WTC11 (cell line): ENCODE data around the gene NAXE. TPM values are rescaled to one million over a fixed set of nuclear protein-coding genes. Genes with fewer than 3 reads are reported as not detected.

ENCODE experiments used
- ATAC-seq: fragments of 200-7000 bp; cut with Tn5 transposase; 2 replicates; pipeline ENCODE4 v1.10.0; 2021; ENCODE audit warnings: mild to moderate bottlenecking, moderate library complexity
- CTCF ChIA-PET: fragments of 300-600 bp; sonication (Branson Sonifier 250); formaldehyde crosslinking; loops from one replicate; lab custom pipeline; 2021; ENCODE audit warnings: antibody characterized with exemption; lab: Charles Lee
- POLR2A ChIA-PET: fragments of 350-600 bp; sonication (Branson Sonifier 250); formaldehyde crosslinking; loops from one replicate; lab custom pipeline; 2021; ENCODE audit warnings: antibody characterized with exemption; lab: Charles Lee
- DNase-seq: peaks from one replicate; pipeline ENCODE4 v3.0.0; 2021; ENCODE audit warnings: low spot score
- H3K27ac Mint-ChIP-seq: 2 replicates; pipeline ENCODE4 v1.8.0; 2021; ENCODE audit warnings: mixed read lengths
- H3K27me3 Mint-ChIP-seq: 2 replicates; pipeline ENCODE4 v1.8.0; 2021; ENCODE audit warnings: low read depth, mild to moderate bottlenecking, moderate library complexity, mixed read lengths
- H3K36me3 Mint-ChIP-seq: 2 replicates; pipeline ENCODE4 v1.8.0; 2021; ENCODE audit warnings: mixed read lengths
- H3K4me1 Mint-ChIP-seq: 2 replicates; pipeline ENCODE4 v1.8.0; 2022; ENCODE audit warnings: mixed read lengths
- H3K4me3 Mint-ChIP-seq: 2 replicates; pipeline ENCODE4 v1.8.0; 2021; ENCODE audit warnings: mild to moderate bottlenecking, moderate library complexity, mixed read lengths
- H3K9me3 Mint-ChIP-seq: 2 replicates; pipeline ENCODE4 v1.8.0; 2021; ENCODE audit warnings: mixed read lengths
- FOXJ3 ChIP-seq: sonication (generic); formaldehyde crosslinking; IDR thresholded peaks from 2 replicates; pipeline ENCODE4 v1.9.0; 2021; ENCODE audit warnings: missing genetic modification reagents, mild to moderate bottlenecking, borderline replicate concordance
- FOXP1 ChIP-seq: sonication (generic); formaldehyde crosslinking; IDR thresholded peaks from 2 replicates; pipeline ENCODE4 v1.8.0; 2022; ENCODE audit warnings: missing genetic modification reagents, mild to moderate bottlenecking, moderate library complexity, borderline replicate concordance
- NR1H2 ChIP-seq: sonication (generic); formaldehyde crosslinking; IDR thresholded peaks from 2 replicates; pipeline ENCODE4 v1.9.0; 2021; ENCODE audit warnings: mild to moderate bottlenecking, moderate library complexity, missing genetic modification reagents
- total RNA-seq: library from RNA; stranded (reverse); gene quantifications from 3 replicates; pipeline ENCODE4 v1.2.3, GENCODE V29; 2021
- TF ChIP-seq, protein P1 (sequence below): sonication (generic); formaldehyde crosslinking; IDR thresholded peaks from 2 replicates; pipeline ENCODE4 v1.8.1; 2023; ENCODE audit warnings: mild to moderate bottlenecking, missing genetic modification reagents, borderline replicate concordance
- TF ChIP-seq, protein P2 (sequence below): fragments of 200-600 bp; IDR thresholded peaks from 2 replicates; pipeline ENCODE4 v1.8.0; 2022; ENCODE audit warnings: antibody characterized with exemption
- TF ChIP-seq, protein P3 (sequence below): sonication (generic); formaldehyde crosslinking; IDR thresholded peaks from 2 replicates; pipeline ENCODE4 v1.8.1; 2023; ENCODE audit warnings: mild to moderate bottlenecking, missing genetic modification reagents, moderate library complexity
- TF ChIP-seq, protein P4 (sequence below): sonication (generic); formaldehyde crosslinking; conservative IDR thresholded peaks from 2 replicates; pipeline ENCODE4 v1.8.1; 2023; ENCODE audit warnings: mild to moderate bottlenecking, low read depth, missing genetic modification reagents, moderate library complexity
- TF ChIP-seq, protein P5 (sequence below): fragments of 250-450 bp; sonication (Bioruptor Pico); IDR thresholded peaks from 2 replicates; pipeline ENCODE4 v1.9.0; 2021; ENCODE audit warnings: mild to moderate bottlenecking
- TF ChIP-seq, protein P6 (sequence below): sonication (generic); formaldehyde crosslinking; IDR thresholded peaks from 2 replicates; pipeline ENCODE4 v1.8.0; 2023; ENCODE audit warnings: missing genetic modification reagents, mild to moderate bottlenecking, borderline replicate concordance
- TF ChIP-seq, protein P7 (sequence below): fragments of 250-450 bp; sonication (Bioruptor Pico); IDR thresholded peaks from 2 replicates; pipeline ENCODE4 v1.9.0; 2021; ENCODE audit warnings: mild to moderate bottlenecking, borderline replicate concordance
- TF ChIP-seq, protein P8 (sequence below): sonication (generic); formaldehyde crosslinking; IDR thresholded peaks from 2 replicates; pipeline ENCODE4 v1.8.1; 2023; ENCODE audit warnings: mild to moderate bottlenecking, missing genetic modification reagents

The NAXE gene
- total RNA-seq, 1 experiment from 2014 or later = 81.6 TPM

DNA sequence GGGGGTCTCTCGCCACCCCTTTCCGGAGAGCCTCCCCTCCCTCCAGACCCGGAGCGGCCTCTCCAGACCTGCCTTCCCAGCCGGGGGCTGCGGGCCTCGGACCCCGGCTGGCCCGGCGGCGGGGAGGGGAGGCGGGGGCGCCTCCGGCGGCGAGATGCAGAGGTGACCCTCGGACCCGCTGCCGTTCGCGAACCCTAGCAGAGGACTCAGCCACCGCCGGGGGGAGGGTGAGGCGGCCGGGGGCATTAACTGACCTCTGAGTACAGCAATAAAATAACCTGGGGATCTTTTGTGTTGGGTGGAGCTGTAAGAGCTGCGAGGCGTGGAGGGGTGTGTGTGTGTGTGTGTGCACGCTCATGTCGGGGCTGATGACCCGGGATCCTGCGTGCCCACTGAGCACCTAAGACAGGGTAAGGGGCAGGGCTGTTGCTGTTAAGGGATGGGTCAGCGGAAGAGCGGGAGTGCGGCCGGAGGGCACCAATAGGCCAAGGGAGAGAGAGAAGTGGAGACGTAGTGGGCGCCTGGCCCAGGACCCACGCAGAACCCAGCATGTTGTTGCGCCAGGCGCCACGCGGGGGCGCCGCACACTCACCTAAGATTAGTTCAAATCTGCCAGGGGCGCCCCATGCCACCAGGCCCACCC lies 34.0 kb downstream of the NAXE start (continued):
- TF ChIP-seq, protein P1, sequence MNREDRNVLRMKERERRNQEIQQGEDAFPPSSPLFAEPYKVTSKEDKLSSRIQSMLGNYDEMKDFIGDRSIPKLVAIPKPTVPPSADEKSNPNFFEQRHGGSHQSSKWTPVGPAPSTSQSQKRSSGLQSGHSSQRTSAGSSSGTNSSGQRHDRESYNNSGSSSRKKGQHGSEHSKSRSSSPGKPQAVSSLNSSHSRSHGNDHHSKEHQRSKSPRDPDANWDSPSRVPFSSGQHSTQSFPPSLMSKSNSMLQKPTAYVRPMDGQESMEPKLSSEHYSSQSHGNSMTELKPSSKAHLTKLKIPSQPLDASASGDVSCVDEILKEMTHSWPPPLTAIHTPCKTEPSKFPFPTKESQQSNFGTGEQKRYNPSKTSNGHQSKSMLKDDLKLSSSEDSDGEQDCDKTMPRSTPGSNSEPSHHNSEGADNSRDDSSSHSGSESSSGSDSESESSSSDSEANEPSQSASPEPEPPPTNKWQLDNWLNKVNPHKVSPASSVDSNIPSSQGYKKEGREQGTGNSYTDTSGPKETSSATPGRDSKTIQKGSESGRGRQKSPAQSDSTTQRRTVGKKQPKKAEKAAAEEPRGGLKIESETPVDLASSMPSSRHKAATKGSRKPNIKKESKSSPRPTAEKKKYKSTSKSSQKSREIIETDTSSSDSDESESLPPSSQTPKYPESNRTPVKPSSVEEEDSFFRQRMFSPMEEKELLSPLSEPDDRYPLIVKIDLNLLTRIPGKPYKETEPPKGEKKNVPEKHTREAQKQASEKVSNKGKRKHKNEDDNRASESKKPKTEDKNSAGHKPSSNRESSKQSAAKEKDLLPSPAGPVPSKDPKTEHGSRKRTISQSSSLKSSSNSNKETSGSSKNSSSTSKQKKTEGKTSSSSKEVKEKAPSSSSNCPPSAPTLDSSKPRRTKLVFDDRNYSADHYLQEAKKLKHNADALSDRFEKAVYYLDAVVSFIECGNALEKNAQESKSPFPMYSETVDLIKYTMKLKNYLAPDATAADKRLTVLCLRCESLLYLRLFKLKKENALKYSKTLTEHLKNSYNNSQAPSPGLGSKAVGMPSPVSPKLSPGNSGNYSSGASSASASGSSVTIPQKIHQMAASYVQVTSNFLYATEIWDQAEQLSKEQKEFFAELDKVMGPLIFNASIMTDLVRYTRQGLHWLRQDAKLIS (CRISPR knock-in tag) = no peak
- TF ChIP-seq, protein P2, sequence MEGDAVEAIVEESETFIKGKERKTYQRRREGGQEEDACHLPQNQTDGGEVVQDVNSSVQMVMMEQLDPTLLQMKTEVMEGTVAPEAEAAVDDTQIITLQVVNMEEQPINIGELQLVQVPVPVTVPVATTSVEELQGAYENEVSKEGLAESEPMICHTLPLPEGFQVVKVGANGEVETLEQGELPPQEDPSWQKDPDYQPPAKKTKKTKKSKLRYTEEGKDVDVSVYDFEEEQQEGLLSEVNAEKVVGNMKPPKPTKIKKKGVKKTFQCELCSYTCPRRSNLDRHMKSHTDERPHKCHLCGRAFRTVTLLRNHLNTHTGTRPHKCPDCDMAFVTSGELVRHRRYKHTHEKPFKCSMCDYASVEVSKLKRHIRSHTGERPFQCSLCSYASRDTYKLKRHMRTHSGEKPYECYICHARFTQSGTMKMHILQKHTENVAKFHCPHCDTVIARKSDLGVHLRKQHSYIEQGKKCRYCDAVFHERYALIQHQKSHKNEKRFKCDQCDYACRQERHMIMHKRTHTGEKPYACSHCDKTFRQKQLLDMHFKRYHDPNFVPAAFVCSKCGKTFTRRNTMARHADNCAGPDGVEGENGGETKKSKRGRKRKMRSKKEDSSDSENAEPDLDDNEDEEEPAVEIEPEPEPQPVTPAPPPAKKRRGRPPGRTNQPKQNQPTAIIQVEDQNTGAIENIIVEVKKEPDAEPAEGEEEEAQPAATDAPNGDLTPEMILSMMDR = peak; percentile 94
- TF ChIP-seq, protein P3, sequence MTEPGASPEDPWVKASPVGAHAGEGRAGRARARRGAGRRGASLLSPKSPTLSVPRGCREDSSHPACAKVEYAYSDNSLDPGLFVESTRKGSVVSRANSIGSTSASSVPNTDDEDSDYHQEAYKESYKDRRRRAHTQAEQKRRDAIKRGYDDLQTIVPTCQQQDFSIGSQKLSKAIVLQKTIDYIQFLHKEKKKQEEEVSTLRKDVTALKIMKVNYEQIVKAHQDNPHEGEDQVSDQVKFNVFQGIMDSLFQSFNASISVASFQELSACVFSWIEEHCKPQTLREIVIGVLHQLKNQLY (CRISPR knock-in tag) = no peak
- TF ChIP-seq NR1H2 (CRISPR knock-in tag) = no peak
- no peak for TF ChIP-seq FOXP1 (CRISPR knock-in tag)

DNA sequence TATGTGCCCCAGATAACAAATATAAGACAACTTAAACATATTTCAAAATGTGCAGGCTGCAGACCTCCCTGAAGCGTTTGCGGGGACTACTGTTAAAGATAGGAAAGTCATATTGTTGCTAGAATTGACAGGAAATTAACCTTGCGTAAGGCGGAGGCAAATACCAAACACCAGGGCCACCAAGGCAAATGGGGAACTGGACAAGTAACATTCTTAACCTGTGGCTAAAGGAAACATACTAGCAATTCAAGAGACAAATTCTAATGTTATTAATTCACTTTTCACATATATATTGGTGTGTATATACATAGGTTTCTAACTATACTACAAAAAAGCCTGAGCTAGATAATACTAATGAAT lies 34.5 kb downstream of the NAXE start:
- ChIA-PET CTCF (interaction anchor here (0.7 to 13.2 kb wide), 12 partner anchors 9 to 302 kb away, joined by 3 to 365 read pairs (median 22); partner anchors contain the start of genes BCAN and NES), POLR2A (no interaction called here)
- ATAC-seq (no peak), DNase-seq (no peak)
- Mint-ChIP-seq H3K4me3 (peak overlapping the region; percentile 76), H3K9me3 (no peaks in the 10 kb centered on the region), H3K4me1 (peaks cover 9% of the 10 kb centered on the region), H3K27ac (no peak overlapping the region), H3K27me3 (peaks cover 78% of the 10 kb centered on the region), H3K36me3 (no peaks in the 10 kb centered on the region)
- TF ChIP-seq, protein P4, sequence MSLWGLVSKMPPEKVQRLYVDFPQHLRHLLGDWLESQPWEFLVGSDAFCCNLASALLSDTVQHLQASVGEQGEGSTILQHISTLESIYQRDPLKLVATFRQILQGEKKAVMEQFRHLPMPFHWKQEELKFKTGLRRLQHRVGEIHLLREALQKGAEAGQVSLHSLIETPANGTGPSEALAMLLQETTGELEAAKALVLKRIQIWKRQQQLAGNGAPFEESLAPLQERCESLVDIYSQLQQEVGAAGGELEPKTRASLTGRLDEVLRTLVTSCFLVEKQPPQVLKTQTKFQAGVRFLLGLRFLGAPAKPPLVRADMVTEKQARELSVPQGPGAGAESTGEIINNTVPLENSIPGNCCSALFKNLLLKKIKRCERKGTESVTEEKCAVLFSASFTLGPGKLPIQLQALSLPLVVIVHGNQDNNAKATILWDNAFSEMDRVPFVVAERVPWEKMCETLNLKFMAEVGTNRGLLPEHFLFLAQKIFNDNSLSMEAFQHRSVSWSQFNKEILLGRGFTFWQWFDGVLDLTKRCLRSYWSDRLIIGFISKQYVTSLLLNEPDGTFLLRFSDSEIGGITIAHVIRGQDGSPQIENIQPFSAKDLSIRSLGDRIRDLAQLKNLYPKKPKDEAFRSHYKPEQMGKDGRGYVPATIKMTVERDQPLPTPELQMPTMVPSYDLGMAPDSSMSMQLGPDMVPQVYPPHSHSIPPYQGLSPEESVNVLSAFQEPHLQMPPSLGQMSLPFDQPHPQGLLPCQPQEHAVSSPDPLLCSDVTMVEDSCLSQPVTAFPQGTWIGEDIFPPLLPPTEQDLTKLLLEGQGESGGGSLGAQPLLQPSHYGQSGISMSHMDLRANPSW (CRISPR knock-in tag) = no peak
- TF ChIP-seq FOXJ3 (CRISPR knock-in tag) = no peak
- TF ChIP-seq, protein P5, sequence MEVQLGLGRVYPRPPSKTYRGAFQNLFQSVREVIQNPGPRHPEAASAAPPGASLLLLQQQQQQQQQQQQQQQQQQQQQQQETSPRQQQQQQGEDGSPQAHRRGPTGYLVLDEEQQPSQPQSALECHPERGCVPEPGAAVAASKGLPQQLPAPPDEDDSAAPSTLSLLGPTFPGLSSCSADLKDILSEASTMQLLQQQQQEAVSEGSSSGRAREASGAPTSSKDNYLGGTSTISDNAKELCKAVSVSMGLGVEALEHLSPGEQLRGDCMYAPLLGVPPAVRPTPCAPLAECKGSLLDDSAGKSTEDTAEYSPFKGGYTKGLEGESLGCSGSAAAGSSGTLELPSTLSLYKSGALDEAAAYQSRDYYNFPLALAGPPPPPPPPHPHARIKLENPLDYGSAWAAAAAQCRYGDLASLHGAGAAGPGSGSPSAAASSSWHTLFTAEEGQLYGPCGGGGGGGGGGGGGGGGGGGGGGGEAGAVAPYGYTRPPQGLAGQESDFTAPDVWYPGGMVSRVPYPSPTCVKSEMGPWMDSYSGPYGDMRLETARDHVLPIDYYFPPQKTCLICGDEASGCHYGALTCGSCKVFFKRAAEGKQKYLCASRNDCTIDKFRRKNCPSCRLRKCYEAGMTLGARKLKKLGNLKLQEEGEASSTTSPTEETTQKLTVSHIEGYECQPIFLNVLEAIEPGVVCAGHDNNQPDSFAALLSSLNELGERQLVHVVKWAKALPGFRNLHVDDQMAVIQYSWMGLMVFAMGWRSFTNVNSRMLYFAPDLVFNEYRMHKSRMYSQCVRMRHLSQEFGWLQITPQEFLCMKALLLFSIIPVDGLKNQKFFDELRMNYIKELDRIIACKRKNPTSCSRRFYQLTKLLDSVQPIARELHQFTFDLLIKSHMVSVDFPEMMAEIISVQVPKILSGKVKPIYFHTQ (CRISPR knock-in tag) = no peak
- TF ChIP-seq, protein P6, sequence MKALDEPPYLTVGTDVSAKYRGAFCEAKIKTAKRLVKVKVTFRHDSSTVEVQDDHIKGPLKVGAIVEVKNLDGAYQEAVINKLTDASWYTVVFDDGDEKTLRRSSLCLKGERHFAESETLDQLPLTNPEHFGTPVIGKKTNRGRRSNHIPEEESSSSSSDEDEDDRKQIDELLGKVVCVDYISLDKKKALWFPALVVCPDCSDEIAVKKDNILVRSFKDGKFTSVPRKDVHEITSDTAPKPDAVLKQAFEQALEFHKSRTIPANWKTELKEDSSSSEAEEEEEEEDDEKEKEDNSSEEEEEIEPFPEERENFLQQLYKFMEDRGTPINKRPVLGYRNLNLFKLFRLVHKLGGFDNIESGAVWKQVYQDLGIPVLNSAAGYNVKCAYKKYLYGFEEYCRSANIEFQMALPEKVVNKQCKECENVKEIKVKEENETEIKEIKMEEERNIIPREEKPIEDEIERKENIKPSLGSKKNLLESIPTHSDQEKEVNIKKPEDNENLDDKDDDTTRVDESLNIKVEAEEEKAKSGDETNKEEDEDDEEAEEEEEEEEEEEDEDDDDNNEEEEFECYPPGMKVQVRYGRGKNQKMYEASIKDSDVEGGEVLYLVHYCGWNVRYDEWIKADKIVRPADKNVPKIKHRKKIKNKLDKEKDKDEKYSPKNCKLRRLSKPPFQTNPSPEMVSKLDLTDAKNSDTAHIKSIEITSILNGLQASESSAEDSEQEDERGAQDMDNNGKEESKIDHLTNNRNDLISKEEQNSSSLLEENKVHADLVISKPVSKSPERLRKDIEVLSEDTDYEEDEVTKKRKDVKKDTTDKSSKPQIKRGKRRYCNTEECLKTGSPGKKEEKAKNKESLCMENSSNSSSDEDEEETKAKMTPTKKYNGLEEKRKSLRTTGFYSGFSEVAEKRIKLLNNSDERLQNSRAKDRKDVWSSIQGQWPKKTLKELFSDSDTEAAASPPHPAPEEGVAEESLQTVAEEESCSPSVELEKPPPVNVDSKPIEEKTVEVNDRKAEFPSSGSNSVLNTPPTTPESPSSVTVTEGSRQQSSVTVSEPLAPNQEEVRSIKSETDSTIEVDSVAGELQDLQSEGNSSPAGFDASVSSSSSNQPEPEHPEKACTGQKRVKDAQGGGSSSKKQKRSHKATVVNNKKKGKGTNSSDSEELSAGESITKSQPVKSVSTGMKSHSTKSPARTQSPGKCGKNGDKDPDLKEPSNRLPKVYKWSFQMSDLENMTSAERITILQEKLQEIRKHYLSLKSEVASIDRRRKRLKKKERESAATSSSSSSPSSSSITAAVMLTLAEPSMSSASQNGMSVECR (CRISPR knock-in tag) = no peak
- TF ChIP-seq, protein P7, sequence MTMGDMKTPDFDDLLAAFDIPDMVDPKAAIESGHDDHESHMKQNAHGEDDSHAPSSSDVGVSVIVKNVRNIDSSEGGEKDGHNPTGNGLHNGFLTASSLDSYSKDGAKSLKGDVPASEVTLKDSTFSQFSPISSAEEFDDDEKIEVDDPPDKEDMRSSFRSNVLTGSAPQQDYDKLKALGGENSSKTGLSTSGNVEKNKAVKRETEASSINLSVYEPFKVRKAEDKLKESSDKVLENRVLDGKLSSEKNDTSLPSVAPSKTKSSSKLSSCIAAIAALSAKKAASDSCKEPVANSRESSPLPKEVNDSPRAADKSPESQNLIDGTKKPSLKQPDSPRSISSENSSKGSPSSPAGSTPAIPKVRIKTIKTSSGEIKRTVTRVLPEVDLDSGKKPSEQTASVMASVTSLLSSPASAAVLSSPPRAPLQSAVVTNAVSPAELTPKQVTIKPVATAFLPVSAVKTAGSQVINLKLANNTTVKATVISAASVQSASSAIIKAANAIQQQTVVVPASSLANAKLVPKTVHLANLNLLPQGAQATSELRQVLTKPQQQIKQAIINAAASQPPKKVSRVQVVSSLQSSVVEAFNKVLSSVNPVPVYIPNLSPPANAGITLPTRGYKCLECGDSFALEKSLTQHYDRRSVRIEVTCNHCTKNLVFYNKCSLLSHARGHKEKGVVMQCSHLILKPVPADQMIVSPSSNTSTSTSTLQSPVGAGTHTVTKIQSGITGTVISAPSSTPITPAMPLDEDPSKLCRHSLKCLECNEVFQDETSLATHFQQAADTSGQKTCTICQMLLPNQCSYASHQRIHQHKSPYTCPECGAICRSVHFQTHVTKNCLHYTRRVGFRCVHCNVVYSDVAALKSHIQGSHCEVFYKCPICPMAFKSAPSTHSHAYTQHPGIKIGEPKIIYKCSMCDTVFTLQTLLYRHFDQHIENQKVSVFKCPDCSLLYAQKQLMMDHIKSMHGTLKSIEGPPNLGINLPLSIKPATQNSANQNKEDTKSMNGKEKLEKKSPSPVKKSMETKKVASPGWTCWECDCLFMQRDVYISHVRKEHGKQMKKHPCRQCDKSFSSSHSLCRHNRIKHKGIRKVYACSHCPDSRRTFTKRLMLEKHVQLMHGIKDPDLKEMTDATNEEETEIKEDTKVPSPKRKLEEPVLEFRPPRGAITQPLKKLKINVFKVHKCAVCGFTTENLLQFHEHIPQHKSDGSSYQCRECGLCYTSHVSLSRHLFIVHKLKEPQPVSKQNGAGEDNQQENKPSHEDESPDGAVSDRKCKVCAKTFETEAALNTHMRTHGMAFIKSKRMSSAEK = no peak
- TF ChIP-seq, protein P8, sequence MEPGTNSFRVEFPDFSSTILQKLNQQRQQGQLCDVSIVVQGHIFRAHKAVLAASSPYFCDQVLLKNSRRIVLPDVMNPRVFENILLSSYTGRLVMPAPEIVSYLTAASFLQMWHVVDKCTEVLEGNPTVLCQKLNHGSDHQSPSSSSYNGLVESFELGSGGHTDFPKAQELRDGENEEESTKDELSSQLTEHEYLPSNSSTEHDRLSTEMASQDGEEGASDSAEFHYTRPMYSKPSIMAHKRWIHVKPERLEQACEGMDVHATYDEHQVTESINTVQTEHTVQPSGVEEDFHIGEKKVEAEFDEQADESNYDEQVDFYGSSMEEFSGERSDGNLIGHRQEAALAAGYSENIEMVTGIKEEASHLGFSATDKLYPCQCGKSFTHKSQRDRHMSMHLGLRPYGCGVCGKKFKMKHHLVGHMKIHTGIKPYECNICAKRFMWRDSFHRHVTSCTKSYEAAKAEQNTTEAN (CRISPR knock-in tag) = no peak
